ENCODE data around the gene TNFRSF8. TPM values are rescaled to one million over a fixed set of nuclear protein-coding genes. Genes with fewer than 3 reads are reported as not detected.

TNFRSF8 gene
- total and polyA plus RNA-seq, 9 donors, result 0.17 to 10.9 (median 0.45) TPM

- TF ChIP-seq EP300 (IDR thresholded peaks at IDR 0.05), result no peak
- H3K9me3 ChIP-seq, result no peaks in the 10 kb centered on the region
- DNase-seq, result no peak
- 87 to 88% (median 88%) methylated on average over 6 of the region's 6 CpGs for WGBS, 3 donors
- H3K36me3 ChIP-seq, result no peaks in the 10 kb centered on the region
- no peaks in the 10 kb centered on the region for H3K4me1 ChIP-seq (ENCODE audit: insufficient read depth)
- intact Hi-C loops (cut with DNase I), result no loop called here
- H3K27ac ChIP-seq, result no peak overlapping the region
- H3K27me3 ChIP-seq, result no peaks in the 10 kb centered on the region
- no peak overlapping the region for H3K4me3 ChIP-seq
These were observed 16.4 kb upstream of the TNFRSF8 start for GRCh38 chr1:12046749-12047119.

GRCh38 chr1:12047120-12047876, 15.8 kb upstream of the TNFRSF8 start:
- no peaks in the 10 kb centered on the region for H3K36me3 ChIP-seq
- H3K9me3 ChIP-seq, result no peaks in the 10 kb centered on the region
- intact Hi-C loops (cut with DNase I), result no loop called here
- no peaks in the 10 kb centered on the region for H3K27me3 ChIP-seq
- no peak for DNase-seq
- H3K4me1 ChIP-seq (ENCODE audit: insufficient read depth), result peaks cover 4% of the 10 kb centered on the region
- TF ChIP-seq EP300 (IDR thresholded peaks at IDR 0.05) (no peak), POLR2A (IDR thresholded peaks at IDR 0.05) (no peak), CTCF (IDR thresholded peaks at IDR 0.05) (no peak)
- no peak overlapping the region for H3K27ac ChIP-seq
- 65 to 77% (median 69%) methylated on average over 18 of the region's 18 CpGs for WGBS, 3 donors
- H3K4me3 ChIP-seq, result no peak overlapping the region

- intact Hi-C loops (cut with DNase I), result no loop called here
- no peaks in the 10 kb centered on the region for H3K9me3 ChIP-seq
- DNase-seq, result no peak
- no peaks in the 10 kb centered on the region for H3K36me3 ChIP-seq
- no peak for TF ChIP-seq CTCF (IDR thresholded peaks at IDR 0.05)
- no peak for TF ChIP-seq EP300 (IDR thresholded peaks at IDR 0.05)
- TF ChIP-seq POLR2A (IDR thresholded peaks at IDR 0.05), result no peak
- WGBS, 3 donors, result 23 to 37% (median 33%) methylated on average over 2 of the region's 2 CpGs
- no peak overlapping the region for H3K27ac ChIP-seq
- H3K4me3 ChIP-seq, result no peak overlapping the region
- no peaks in the 10 kb centered on the region for H3K27me3 ChIP-seq
- peaks cover 6% of the 10 kb centered on the region for H3K4me1 ChIP-seq (ENCODE audit: insufficient read depth)
These were observed 14.7 kb upstream of the TNFRSF8 start for GRCh38 chr1:12048372-12048771.

GRCh38 chr1:12049616-12050015, 13.5 kb upstream of the TNFRSF8 start:
- H3K4me1 ChIP-seq (ENCODE audit: insufficient read depth), result peaks cover 6% of the 10 kb centered on the region
- H3K4me3 ChIP-seq, result no peak overlapping the region
- H3K36me3 ChIP-seq, result no peaks in the 10 kb centered on the region
- intact Hi-C loops (cut with DNase I), result no loop called here
- no peaks in the 10 kb centered on the region for H3K9me3 ChIP-seq
- DNase-seq, result no peak
- TF ChIP-seq POLR2A (IDR thresholded peaks at IDR 0.05) (no peak), CTCF (IDR thresholded peaks at IDR 0.05) (no peak), EP300 (IDR thresholded peaks at IDR 0.05) (no peak)
- WGBS, 3 donors, result 82 to 85% (median 83%) methylated on average over 4 of the region's 4 CpGs
- H3K27ac ChIP-seq, result no peak overlapping the region
- H3K27me3 ChIP-seq, result no peaks in the 10 kb centered on the region

GRCh38 chr1:12051361-12051760, 11.7 kb upstream of the TNFRSF8 start:
- Histone ChIP-seq H3K27ac (no peak overlapping the region), H3K27me3 (no peaks in the 10 kb centered on the region), H3K36me3 (no peaks in the 10 kb centered on the region), H3K4me3 (no peak overlapping the region), H3K4me1 (ENCODE audit: insufficient read depth) (peaks cover 6% of the 10 kb centered on the region), H3K9me3 (no peaks in the 10 kb centered on the region)
- no peak for TF ChIP-seq POLR2A (IDR thresholded peaks at IDR 0.05)
- TF ChIP-seq EP300 (IDR thresholded peaks at IDR 0.05), result no peak
- no peak for TF ChIP-seq CTCF (IDR thresholded peaks at IDR 0.05)
- WGBS, 3 donors, result 92 to 100% (median 100%) methylated on average over 1 of the region's 1 CpG
- intact Hi-C loops (cut with DNase I), result no loop called here
- no peak for DNase-seq
